Heart left ventricle (tissue), 13 donors: ENCODE data around the gene ACBD3.

Experiments used
- POLR2A ChIP-seq, 2 donors: fragments of 450-650 bp; IDR thresholded peaks; one replicate each; pipeline ENCODE4 v1.6.1; 2017; ENCODE audit warnings: antibody characterized with exemption in 2 of 2, mild to moderate bottlenecking in 2 of 2, moderate library complexity in 2 of 2
- TF ChIP-seq, protein P1 (sequence below), 12 donors: fragments of 200-600 bp; sonication (generic) in 4 of 12; IDR thresholded peaks; one replicate each; pipeline versions ENCODE4 v1.5.0 to v1.8.0; 2018 to 2022; ENCODE audit warnings: antibody characterized with exemption in 12 of 12, mild to moderate bottlenecking in 5 of 12
- donor health status: ischemic (EF 13 %, LVEDD 7.1; RV severe dilation, severe dysfunction).
- donor health status: DM: no; HTN: yes; CAD: no.
- donor health status: DM: no; HTN: no; CAD: no.
- donor health status: ischemic (EF 25% LVEDD 6.9; RV normal size, moderate dysfunction).
- donor health status: ischemic (EF 25% LVEDD 5.7; RV mildly dilated, moderate dysfunction).
- donor health status: ischemic (EF 35%, LVEDD 5.7; RV mildly dilated, moderate dysfunction).
- donor health status: nonischemic (EF 11% LVEDD 7.7; RV severe dilation, severe dysfunction).
- donor health status: DM: yes; HTN: yes; CAD: no.
- donor health status: PGD.
- donor health status: ischemic (EF 29% LVEDD 5.4; RV normal size, mild dysfunction).
- donor health status: nonischemic (EF 23%, LVEDD 6.1; RV moderate dilation, normal function).

DNA sequence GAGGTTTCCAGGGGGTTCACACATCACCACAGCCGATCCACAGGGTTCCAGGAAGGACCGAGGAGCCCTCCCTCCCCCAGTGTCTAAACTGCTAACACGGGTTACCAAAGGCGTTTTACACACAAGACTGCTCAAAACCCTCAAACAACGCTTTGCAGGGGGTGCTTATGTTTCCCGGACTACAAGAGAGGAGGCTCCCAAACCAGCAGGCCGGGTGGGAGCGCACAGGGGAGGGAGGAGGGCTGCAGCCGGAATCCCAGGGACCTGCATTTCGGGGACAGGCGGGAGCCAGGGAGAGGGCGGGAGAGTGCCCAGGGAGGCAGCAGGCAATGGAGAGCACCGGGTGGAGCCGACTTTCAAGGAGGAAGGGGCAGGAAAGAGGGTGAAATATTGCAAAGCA lies 50.8 kb downstream of the ACBD3 start:
- TF ChIP-seq, protein P1, sequence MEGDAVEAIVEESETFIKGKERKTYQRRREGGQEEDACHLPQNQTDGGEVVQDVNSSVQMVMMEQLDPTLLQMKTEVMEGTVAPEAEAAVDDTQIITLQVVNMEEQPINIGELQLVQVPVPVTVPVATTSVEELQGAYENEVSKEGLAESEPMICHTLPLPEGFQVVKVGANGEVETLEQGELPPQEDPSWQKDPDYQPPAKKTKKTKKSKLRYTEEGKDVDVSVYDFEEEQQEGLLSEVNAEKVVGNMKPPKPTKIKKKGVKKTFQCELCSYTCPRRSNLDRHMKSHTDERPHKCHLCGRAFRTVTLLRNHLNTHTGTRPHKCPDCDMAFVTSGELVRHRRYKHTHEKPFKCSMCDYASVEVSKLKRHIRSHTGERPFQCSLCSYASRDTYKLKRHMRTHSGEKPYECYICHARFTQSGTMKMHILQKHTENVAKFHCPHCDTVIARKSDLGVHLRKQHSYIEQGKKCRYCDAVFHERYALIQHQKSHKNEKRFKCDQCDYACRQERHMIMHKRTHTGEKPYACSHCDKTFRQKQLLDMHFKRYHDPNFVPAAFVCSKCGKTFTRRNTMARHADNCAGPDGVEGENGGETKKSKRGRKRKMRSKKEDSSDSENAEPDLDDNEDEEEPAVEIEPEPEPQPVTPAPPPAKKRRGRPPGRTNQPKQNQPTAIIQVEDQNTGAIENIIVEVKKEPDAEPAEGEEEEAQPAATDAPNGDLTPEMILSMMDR (IDR thresholded peaks at IDR 0.05), result no peak
- no peak for TF ChIP-seq POLR2A (IDR thresholded peaks at IDR 0.05)
